ENCODE measurements around the gene CKLF.

GRCh38 chr16:66524601-66525164 lies 27.7 kb upstream of the CKLF start:
- TF ChIP-seq CTCF (IDR thresholded peaks at IDR 0.05) (peak in 1 of 4 donors; percentile 22), POLR2A (IDR thresholded peaks at IDR 0.05) (no peak)
